Measurements from ENCODE around the gene BLVRB. TPM values are rescaled to one million over a fixed set of nuclear protein-coding genes. Genes with fewer than 3 reads are reported as not detected.

Gene BLVRB
- total and polyA plus RNA-seq, 9 of the 15 experiments (the other 6 are each of a cell fraction or from before 2014, with no cell fraction given), result 81.1 to 749 (median 331) TPM

- TF ChIP-seq HINFP (tag; conservative IDR thresholded peaks at IDR 0.05; ENCODE audit: low read depth) (no peak), LEF1 (IDR thresholded peaks at IDR 0.05) (no peak), EP300 (IDR thresholded peaks at IDR 0.05; ENCODE audit: low read length) (no peak), PTTG1 (tag; IDR thresholded peaks at IDR 0.05; ENCODE audit: low read depth) (no peak), ARNT (IDR thresholded peaks at IDR 0.05) (no peak), MTF1 (CRISPR knock-in tag; IDR thresholded peaks at IDR 0.05; ENCODE audit: borderline replicate concordance) (no peak), ZNF449 (CRISPR knock-in tag; IDR thresholded peaks at IDR 0.05) (no peak), HMG20A (CRISPR knock-in tag; conservative IDR thresholded peaks at IDR 0.05) (no peak), CHD2 (IDR thresholded peaks at IDR 0.05; ENCODE audit: low read depth, low read length) (peak; percentile 96), SMC3 (conservative IDR thresholded peaks at IDR 0.05; ENCODE audit: insufficient read depth, low read depth, low read length) (no peak), ZNF518B (CRISPR knock-in tag; IDR thresholded peaks at IDR 0.05) (no peak)
- TF ChIP-seq, protein P1, sequence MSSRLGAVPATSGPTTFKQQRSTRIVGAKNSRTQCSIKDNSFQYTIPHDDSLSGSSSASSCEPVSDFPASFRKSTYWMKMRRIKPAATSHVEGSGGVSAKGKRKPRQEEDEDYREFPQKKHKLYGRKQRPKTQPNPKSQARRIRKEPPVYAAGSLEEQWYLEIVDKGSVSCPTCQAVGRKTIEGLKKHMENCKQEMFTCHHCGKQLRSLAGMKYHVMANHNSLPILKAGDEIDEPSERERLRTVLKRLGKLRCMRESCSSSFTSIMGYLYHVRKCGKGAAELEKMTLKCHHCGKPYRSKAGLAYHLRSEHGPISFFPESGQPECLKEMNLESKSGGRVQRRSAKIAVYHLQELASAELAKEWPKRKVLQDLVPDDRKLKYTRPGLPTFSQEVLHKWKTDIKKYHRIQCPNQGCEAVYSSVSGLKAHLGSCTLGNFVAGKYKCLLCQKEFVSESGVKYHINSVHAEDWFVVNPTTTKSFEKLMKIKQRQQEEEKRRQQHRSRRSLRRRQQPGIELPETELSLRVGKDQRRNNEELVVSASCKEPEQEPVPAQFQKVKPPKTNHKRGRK (tag; IDR thresholded peaks at IDR 0.05), result no peak
- TF ChIP-seq, protein P2, sequence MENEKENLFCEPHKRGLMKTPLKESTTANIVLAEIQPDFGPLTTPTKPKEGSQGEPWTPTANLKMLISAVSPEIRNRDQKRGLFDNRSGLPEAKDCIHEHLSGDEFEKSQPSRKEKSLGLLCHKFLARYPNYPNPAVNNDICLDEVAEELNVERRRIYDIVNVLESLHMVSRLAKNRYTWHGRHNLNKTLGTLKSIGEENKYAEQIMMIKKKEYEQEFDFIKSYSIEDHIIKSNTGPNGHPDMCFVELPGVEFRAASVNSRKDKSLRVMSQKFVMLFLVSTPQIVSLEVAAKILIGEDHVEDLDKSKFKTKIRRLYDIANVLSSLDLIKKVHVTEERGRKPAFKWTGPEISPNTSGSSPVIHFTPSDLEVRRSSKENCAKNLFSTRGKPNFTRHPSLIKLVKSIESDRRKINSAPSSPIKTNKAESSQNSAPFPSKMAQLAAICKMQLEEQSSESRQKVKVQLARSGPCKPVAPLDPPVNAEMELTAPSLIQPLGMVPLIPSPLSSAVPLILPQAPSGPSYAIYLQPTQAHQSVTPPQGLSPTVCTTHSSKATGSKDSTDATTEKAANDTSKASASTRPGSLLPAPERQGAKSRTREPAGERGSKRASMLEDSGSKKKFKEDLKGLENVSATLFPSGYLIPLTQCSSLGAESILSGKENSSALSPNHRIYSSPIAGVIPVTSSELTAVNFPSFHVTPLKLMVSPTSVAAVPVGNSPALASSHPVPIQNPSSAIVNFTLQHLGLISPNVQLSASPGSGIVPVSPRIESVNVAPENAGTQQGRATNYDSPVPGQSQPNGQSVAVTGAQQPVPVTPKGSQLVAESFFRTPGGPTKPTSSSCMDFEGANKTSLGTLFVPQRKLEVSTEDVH (IDR thresholded peaks at IDR 0.05; ENCODE audit: low read depth, partially characterized antibody), result no peak
Measured at GRCh38 chr19:40465557-40466218, at the start of gene BLVRB (continued).

Data from K562 (cell line).